Psoas muscle (tissue), 8 donors: ENCODE data around the gene ARHGAP24. TPM values are rescaled to one million over a fixed set of nuclear protein-coding genes. Genes with fewer than 3 reads are reported as not detected.

Experiments used
- ATAC-seq, 4 donors: fragments of 200-7000 bp; cut with Tn5 transposase; one replicate each; pipeline ENCODE4 v1.9.1; 2020; ENCODE audit warnings: moderate library complexity in 3 of 4, mild to moderate bottlenecking in 2 of 4
- DNase-seq, 2 donors: peaks; one replicate each; pipeline ENCODE4 v3.0.0-alpha.2; 2020
- H3K27ac ChIP-seq: fragments of 200-600 bp; one replicate; pipeline ENCODE4 v1.8.0; 2022
- H3K27me3 ChIP-seq, 3 donors: fragments of 200-600 bp in 1 of 3; one replicate each; pipeline versions ENCODE4 v1.6.1 to v1.8.0; 2013 to 2022; ENCODE audit warnings: low read length in 2 of 3, mild to moderate bottlenecking in 2 of 3, moderate library complexity in 1 of 3; ENCODE audit not compliant: insufficient read depth in 3 of 3
- H3K36me3 ChIP-seq, 2 donors: fragments of 200-600 bp in 1 of 2; one replicate each; pipeline versions ENCODE4 v1.6.1 to v1.8.0; 2013 to 2022; ENCODE audit warnings: low read depth in 1 of 2, mild to moderate bottlenecking in 1 of 2, moderate library complexity in 1 of 2; ENCODE audit not compliant: insufficient read depth in 1 of 2
- H3K4me1 ChIP-seq: fragments of 200-600 bp; one replicate; pipeline ENCODE4 v1.8.0; 2022
- H3K4me3 ChIP-seq: fragments of 200-600 bp; one replicate; pipeline ENCODE4 v1.8.0; 2022; ENCODE audit warnings: mild to moderate bottlenecking
- H3K9me3 ChIP-seq: fragments of 200-600 bp; one replicate; pipeline ENCODE4 v1.8.0; 2022
- WGBS, 3 donors: extraction: QIAGEN DNeasy Blood & Tissue Kit; methylation state at CpG; one replicate each; pipeline versions ENCODE4 v1.1.6 to v1.1.7; 2013; 5-methylcytosine and 5-hydroxymethylcytosine counted together
- intact Hi-C, 2 donors: fragments of 100-400 bp; cut with DNase I; formaldehyde crosslinking; loops; one replicate each; pipeline versions ENCODE4 v1.11.0 to v1.14.2; 2022
- polyA plus RNA-seq, 3 donors: library from polyadenylated mRNA; stranded (reverse); fragments of 200-250 nt; gene quantifications; one replicate each; pipeline ENCODE4 v1.2.3, GENCODE V29; 2013
- total RNA-seq, 4 donors: library from RNA; stranded (reverse); fragmentation: NEBNext Ultra II Directional in 2 of 4; extraction: Animal tissue kit (Norgen Biotek cat#: 25700) in 2 of 4; gene quantifications; one replicate each; pipeline versions ENCODE4 v1.2.1 to v1.2.4, GENCODE V29; 2021 to 2023
- TF ChIP-seq, protein P1 (sequence below): fragments of 200-600 bp; IDR thresholded peaks from one replicate; pipeline ENCODE4 v1.8.0; 2022; ENCODE audit warnings: antibody characterized with exemption
- donor health status: healthy with polysubstance abuse.
- donor health status: DM: no; HTN: no; CAD: no; lungs with moderate emphysema.
- donor health status: Bipolar disorder and iron deficiency.
- donor health status: healthy.
- donor health status: DM: yes; HTN: yes; CAD: no.
- donor health status: DM: no; HTN: no; CAD: no.
- donor health status: DM: no; HTN: no; CAD: no.
- donor health status: DM: yes; HTN: yes; CAD: no.

Gene ARHGAP24
- total and polyA plus RNA-seq, 7 donors = 2.3 to 25.7 (median 4.6) TPM

DNA sequence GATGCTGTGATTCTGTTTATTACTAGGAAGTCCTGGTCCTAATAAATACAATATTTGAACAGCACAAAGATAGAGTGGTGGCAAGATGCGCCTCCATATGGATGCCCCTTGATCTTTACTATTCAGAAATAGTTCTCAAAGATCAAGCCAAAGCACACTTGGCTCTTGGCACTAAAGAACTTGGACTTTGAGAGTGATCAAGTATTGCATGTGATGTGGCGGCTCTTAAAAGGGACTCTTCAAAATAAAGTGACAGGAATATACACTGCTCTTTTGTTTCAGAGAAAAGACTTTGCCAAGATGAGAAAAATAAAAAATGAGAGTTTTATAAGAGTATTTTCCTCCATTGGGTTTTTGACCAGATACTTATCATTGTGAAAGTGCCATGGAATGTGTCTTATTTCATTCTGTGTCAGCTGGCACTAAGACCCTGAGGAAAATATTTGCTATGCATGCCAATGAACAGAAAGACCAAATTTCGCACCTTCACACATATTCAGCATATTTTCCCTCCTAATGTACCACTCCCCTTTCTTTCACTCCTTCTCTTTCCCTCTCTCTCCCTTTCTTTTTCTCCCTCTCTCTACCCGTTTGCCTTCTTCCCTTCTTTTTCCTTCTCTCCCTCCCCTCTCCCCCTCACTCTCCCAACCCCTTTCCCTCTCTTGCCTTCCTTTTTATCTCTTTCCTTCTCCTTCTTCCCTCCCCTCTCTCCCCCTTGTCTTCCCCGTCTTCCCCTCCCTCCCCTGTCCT, 35.1 kb downstream of the ARHGAP24 start:
- no peaks in the 10 kb centered on the region for H3K36me3 ChIP-seq
- no peak overlapping the region for H3K27ac ChIP-seq
- H3K4me1 ChIP-seq = no peaks in the 10 kb centered on the region
- intact Hi-C loops = loop anchor here in 1 of 2 donors (5.0 kb wide), 1 partner anchor 578 kb away; no protein-coding TSS in a partner anchor
- no peak overlapping the region for H3K4me3 ChIP-seq
- DNase-seq = no peak
- no peaks in the 10 kb centered on the region for H3K9me3 ChIP-seq
- no peaks in the 10 kb centered on the region for H3K27me3 ChIP-seq
- no peak for ATAC-seq
- TF ChIP-seq, protein P1, sequence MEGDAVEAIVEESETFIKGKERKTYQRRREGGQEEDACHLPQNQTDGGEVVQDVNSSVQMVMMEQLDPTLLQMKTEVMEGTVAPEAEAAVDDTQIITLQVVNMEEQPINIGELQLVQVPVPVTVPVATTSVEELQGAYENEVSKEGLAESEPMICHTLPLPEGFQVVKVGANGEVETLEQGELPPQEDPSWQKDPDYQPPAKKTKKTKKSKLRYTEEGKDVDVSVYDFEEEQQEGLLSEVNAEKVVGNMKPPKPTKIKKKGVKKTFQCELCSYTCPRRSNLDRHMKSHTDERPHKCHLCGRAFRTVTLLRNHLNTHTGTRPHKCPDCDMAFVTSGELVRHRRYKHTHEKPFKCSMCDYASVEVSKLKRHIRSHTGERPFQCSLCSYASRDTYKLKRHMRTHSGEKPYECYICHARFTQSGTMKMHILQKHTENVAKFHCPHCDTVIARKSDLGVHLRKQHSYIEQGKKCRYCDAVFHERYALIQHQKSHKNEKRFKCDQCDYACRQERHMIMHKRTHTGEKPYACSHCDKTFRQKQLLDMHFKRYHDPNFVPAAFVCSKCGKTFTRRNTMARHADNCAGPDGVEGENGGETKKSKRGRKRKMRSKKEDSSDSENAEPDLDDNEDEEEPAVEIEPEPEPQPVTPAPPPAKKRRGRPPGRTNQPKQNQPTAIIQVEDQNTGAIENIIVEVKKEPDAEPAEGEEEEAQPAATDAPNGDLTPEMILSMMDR = no peak
- 47 to 76% (median 55%) methylated on average over 5 of the region's 5 CpGs for WGBS, 3 donors

DNA sequence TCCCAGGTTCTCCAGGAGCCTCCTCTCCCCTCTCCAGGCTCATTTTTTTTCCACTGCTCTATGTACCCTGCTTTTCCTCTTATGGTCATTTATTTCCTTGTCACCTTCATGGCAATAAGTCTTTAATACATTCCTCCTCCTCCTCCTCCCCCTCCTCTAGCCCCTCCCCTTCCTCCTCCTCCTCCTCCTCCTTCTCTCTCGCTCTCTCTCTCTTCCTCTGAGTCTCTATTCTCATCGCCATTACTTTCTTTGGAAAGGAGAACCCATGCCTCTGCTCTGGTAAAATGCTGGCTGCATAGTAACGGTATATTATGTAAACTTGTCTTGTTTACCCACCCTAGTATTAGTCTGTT, 35.7 kb downstream of the ARHGAP24 start:
- 90 to 97% (median 92%) methylated on average over 3 of the region's 3 CpGs for WGBS, 3 donors
- intact Hi-C loops = no loop called here
- no peak for ATAC-seq
- no peaks in the 10 kb centered on the region for H3K36me3 ChIP-seq
- H3K27ac ChIP-seq = no peak overlapping the region
- H3K4me3 ChIP-seq = no peak overlapping the region
- H3K9me3 ChIP-seq = no peaks in the 10 kb centered on the region
- no peak for DNase-seq
- no peaks in the 10 kb centered on the region for H3K4me1 ChIP-seq
- no peaks in the 10 kb centered on the region for H3K27me3 ChIP-seq
- TF ChIP-seq, protein P1 = no peak

DNA sequence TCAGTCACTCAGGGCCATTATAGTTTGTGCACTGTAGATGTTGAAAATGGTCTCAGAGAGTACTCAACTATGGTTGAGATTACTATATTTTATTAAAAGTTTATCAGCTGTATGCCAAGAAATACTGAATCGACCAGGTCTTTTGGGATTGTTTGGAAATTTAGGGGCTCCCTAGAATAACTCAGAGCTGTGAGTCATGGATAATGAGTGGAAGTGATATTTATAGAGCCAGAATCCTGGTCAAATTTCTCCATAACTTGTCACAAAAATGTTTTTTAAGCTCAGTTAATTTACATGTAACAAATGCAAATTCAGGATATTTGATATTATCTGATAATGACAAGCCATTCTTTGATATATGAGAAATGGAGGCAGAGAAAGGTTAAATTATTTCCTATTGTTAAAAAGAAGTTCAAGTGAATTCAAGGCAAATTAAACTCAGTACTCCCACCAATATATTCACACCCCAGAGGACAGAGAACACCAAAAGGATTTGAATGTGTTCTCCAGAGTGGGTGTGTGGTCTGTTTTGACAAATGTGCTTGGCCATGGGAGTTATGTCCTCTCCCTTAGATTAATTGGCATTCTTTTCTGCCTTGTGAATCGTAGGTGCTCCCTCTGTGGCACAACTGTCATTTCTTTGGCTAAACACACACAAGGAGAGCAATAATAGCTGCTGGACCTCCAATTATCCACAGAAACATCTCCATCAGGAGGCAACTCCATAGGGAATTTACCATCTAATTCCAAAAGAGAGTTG, 37.7 kb downstream of the ARHGAP24 start:
- Histone ChIP-seq H3K4me3 (no peak overlapping the region), H3K9me3 (no peaks in the 10 kb centered on the region), H3K27me3 (no peaks in the 10 kb centered on the region), H3K27ac (no peak overlapping the region), H3K36me3 (no peaks in the 10 kb centered on the region), H3K4me1 (no peaks in the 10 kb centered on the region)
- whole genome bisulfite sequencing, 3 donors = 27 to 45% (median 42%) methylated on average over 2 of the region's 2 CpGs
- TF ChIP-seq, protein P1 = no peak
- no peak for ATAC-seq
- intact Hi-C loops = no loop called here
- no peak for DNase-seq

DNA sequence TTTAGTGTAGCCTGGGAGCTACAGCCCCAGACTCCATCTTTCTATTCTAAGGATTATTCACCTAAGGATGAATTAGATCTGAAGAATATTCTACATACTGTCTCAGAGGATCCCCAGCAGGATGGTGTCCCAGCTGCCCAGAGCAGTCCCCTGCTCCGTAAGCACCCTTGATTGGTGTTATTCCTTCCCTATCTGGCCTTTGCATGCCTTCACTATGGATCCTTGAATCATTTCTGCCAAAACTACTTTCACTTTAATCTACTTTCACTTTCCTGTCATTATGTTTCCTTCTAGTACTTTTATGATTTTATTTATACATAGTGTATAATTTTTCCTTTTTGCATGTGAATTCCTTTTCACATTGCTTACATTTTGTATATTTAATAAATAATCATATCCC, 39.2 kb downstream of the ARHGAP24 start:
- no peaks in the 10 kb centered on the region for H3K27me3 ChIP-seq
- intact Hi-C loops = no loop called here
- H3K9me3 ChIP-seq = no peaks in the 10 kb centered on the region
- no peaks in the 10 kb centered on the region for H3K36me3 ChIP-seq
- H3K27ac ChIP-seq = no peak overlapping the region
- no peaks in the 10 kb centered on the region for H3K4me1 ChIP-seq
- TF ChIP-seq, protein P1 = no peak
- 63 to 81% (median 65%) methylated on average over 1 of the region's 1 CpG for WGBS, 3 donors
- DNase-seq (no peak), ATAC-seq (no peak)
- no peak overlapping the region for H3K4me3 ChIP-seq
